Skeletal muscle tissue (tissue), 4 donors: ENCODE data around the gene KPNA2. TPM values are rescaled to one million over a fixed set of nuclear protein-coding genes. Genes with fewer than 3 reads are reported as not detected.
"Not testable (repeated sequence)": the region's sequence is repeated elsewhere in the genome, so short reads cannot be mapped to it uniquely, and the experiment has no call there.

Experiments
- H3K27ac ChIP-seq: one replicate; pipeline ENCODE4 v1.7.0; 2013; ENCODE audit warnings: mild to moderate bottlenecking, low read depth, low read length, inconsistent platforms
- H3K27me3 ChIP-seq, 3 donors: one replicate each; pipeline ENCODE4 v1.7.0; 2013; ENCODE audit warnings: low read length in 3 of 3; ENCODE audit not compliant: control insufficient read depth in 3 of 3, insufficient read depth in 3 of 3
- H3K36me3 ChIP-seq, 3 donors: one replicate each; pipeline ENCODE4 v1.7.0; 2013; ENCODE audit warnings: low read length in 3 of 3; ENCODE audit not compliant: control insufficient read depth in 3 of 3, insufficient read depth in 3 of 3
- H3K4me1 ChIP-seq, 3 donors: one replicate each; pipeline ENCODE4 v1.7.0; 2013; ENCODE audit warnings: low read length in 3 of 3, mild to moderate bottlenecking in 3 of 3; ENCODE audit not compliant: control insufficient read depth in 3 of 3, insufficient read depth in 3 of 3
- H3K4me3 ChIP-seq, 3 donors: one replicate each; pipeline ENCODE4 v1.7.0; 2013; ENCODE audit warnings: low read length in 3 of 3
- H3K9ac ChIP-seq, 3 donors: one replicate each; pipeline ENCODE4 v1.7.0; 2013; ENCODE audit warnings: low read length in 3 of 3, mild to moderate bottlenecking in 3 of 3, moderate library complexity in 2 of 3, low read depth in 1 of 3
- H3K9me3 ChIP-seq, 3 donors: one replicate each; pipeline ENCODE4 v1.7.0; 2013; ENCODE audit warnings: low read length in 3 of 3; ENCODE audit not compliant: control insufficient read depth in 3 of 3
- total RNA-seq: library from RNA; depleted of rRNA; stranded (reverse); fragments of >200 nt; gene quantifications from one replicate; pipeline ENCODE4 v1.2.3, GENCODE V29; 2014
- donor health status: Osteomylitis.

Gene KPNA2
- total RNA-seq = 31.3 TPM

DNA sequence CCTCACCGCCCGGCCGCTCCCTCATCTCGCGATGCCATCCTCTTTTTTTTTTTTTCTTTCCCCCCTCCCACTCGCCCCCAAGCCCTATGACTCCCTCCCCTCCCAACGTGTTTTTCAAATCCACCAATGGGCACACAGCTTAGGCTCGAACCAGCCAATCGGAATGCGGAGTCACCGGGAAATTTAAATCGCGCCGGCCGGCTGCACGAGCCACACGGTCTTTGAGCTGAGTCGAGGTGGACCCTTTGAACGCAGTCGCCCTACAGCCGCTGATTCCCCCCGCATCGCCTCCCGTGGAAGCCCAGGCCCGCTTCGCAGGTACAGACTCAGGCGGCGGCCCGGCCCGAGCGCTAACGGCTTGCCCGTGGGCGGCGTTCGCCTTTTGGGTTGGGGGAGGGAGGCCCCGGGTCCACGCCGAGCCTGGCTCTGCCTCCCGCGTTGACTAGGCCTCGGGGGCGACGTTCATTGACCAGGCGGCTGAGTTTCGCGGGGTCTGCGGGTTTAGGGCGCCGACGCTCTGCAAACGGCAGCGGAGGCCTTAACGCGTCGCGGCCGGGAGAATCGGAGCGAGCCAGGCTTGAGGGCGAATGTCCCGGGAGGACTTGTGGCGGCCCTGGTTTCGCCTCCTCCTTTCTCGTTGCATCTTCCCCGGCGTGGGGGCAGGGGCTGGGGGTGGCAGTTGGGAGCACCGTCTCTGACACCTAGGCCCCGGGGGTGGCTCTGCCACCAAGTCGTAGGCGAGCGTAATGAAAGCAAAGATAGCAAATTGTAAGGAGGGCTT lies at the start of gene KPNA2:
Gene KPNA2, plus strand, starts transcription at position 213 of the 781 bp plus-strand sequence. CDS start 1,398 bp downstream, outside the sequence.
- H3K27ac ChIP-seq = peak within 1 kb of the TSS; percentile 60

DNA sequence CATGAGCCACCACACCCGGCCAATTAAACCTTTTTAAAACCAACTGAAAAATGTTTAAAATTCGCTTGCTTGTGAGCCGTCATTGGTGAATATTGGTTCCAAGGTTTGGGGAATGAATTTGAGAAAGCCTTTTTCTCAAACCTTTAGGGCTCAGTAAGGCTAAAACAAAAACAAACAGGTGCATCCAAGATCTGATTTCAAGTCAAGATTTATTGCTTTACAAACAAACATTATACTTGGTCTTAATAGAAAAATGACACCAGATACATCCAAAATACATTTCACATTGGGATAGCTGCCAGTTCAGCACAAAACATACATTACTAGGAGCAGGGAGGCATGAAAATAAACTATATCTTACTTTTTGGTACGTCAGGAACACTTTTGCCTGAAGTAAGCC lies 44.6 kb upstream of the KPNA2 start:
- Histone ChIP-seq H3K27ac (no peak overlapping the region), H3K9me3 (no peaks in the 10 kb centered on the region), H3K9ac (no peak overlapping the region), H3K4me1 (peaks cover 16 to 21% (median 18%) of the 10 kb centered on the region in 3 donors), H3K27me3 (no peaks in the 10 kb centered on the region), H3K4me3 (no peak overlapping the region), H3K36me3 (no peaks in the 10 kb centered on the region)

More for the DNA sequence above, at the start of gene KPNA2:
- peaks cover 5 to 10% (median 5%) of the 10 kb centered on the region in 3 donors for H3K4me1 ChIP-seq
- peaks cover 8 to 20% (median 8%) of the 10 kb centered on the region in 3 donors for H3K36me3 ChIP-seq
- H3K27me3 ChIP-seq = no peaks in the 10 kb centered on the region
- H3K9me3 ChIP-seq = no peaks in the 10 kb centered on the region
- peak within 1 kb of the TSS; percentile 79 to 86 (median 84) for H3K9ac ChIP-seq
- peak within 1 kb of the TSS; percentile 78 to 96 (median 91) for H3K4me3 ChIP-seq

DNA sequence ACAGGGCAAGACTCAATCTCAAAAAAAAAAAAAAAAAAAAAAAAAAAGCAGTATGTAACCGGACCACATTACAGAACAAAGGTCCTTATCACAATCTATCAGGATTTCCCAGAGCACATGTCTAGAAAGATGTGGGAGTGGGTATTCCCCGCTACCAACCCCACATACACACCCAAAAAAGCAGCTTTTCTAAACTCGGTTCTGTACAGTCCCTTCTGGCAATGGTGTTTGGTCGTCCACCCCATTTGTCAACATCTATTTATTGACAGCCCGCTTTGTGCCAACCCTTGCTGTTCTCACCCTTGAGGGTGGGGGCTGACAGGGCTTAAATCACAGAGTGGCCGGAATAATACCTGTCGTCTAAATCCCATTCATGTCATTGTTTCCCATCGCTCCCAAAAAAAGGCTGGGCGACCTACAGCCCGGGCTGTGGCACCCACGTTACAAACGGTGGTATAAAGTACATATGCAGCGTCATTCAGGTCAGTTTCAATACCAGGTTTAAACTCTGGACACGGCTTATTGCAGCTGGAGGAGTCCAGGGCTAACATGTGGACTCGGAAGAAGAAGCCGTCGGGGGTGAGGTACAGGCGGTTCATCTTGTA lies 42.9 kb upstream of the KPNA2 start:
- Histone ChIP-seq H3K4me3 (peak overlapping the region; percentile 81 to 89 (median 87)), H3K9me3 (no peaks in the 10 kb centered on the region), H3K27me3 (no peaks in the 10 kb centered on the region), H3K27ac (peak overlapping the region; percentile 90), H3K4me1 (peaks cover 16 to 21% (median 18%) of the 10 kb centered on the region in 3 donors), H3K9ac (peak overlapping the region; percentile 77 to 91 (median 87)), H3K36me3 (no peaks in the 10 kb centered on the region)

DNA sequence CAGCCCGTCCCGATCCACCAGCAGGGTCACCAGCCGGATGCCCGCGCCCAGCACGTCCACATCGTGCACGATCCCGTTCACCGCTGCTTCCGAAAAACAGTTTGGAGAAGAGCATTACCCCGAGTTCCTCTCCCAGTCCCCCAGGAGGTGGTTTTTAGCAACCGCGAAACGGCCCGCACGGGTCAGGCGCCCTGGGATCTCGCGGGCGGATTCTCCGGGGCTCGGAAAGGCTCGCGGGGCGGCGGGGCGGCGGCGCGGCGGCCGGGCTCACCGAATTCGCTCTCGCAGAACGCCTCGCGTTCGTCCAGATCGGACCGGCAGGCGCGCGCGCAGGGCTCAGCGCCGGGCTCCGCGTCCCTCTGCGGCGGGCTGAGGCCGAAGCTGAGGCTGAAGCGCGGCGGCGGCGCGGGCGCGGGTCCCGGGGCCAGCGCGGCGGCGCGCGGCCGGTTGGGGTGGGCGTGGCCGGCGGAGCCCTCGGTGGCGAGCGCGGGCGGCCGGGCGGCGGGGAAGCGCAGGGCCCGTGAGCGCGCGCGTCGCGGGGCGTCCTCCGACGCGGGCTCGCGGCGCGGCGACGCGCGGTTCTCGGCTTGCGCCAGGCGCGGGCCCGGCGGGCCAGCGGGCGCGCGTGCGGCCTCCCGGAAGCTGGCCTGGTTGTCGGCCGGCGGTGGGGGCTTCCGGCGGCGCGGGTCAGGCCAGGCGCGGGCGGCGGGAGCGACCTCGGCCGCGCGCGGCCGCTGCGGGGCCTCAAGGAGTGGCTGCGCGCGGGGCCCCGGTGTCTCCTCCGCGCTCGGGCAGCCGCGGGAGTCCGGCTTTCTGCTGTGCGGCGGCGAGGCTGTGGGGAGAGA lies 42.2 kb upstream of the KPNA2 start:
- H3K9ac ChIP-seq = peak overlapping the region; percentile 79 to 91 (median 87)
- H3K27ac ChIP-seq = peak overlapping the region; percentile 90
- H3K27me3 ChIP-seq = no peaks in the 10 kb centered on the region
- H3K4me3 ChIP-seq = peak overlapping the region; percentile 81 to 93 (median 89)
- no peaks in the 10 kb centered on the region for H3K36me3 ChIP-seq
- no peaks in the 10 kb centered on the region for H3K9me3 ChIP-seq
- H3K4me1 ChIP-seq = peaks cover 16 to 21% (median 18%) of the 10 kb centered on the region in 3 donors

DNA sequence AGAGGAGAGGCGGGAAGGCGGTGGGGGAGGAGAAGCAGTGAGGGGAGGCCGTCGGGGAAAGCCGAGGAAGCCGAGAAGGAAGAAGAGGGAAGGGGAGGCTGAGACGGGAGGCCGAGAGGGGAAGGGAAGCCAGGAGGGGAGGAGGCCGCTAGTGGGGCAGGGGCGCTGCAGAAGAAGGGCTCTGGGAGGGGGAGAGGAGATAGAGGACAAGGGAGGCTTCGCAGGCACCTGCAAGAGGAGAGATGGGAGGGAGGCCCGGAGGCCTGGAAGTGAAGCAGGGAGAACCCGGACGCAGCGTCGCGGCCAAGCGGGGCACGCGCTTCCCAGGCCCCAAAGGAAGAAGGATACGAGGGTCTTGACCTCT lies 41.6 kb upstream of the KPNA2 start:
- Histone ChIP-seq H3K4me3 (peak overlapping the region; percentile 76 to 93 (median 85)), H3K4me1 (peaks cover 16 to 21% (median 18%) of the 10 kb centered on the region in 3 donors), H3K36me3 (no peaks in the 10 kb centered on the region), H3K27ac (peak overlapping the region; percentile 90), H3K9me3 (no peaks in the 10 kb centered on the region), H3K27me3 (no peaks in the 10 kb centered on the region), H3K9ac (peak overlapping the region; percentile 79 to 88 (median 80))

- Histone ChIP-seq H3K27ac (peak overlapping the region; percentile 58), H3K4me3 (peak overlapping the region; percentile 73 to 91 (median 74)), H3K27me3 (no peaks in the 10 kb centered on the region), H3K9ac (peak overlapping the region; percentile 70 to 77 (median 75)), H3K4me1 (peaks cover 16 to 21% (median 18%) of the 10 kb centered on the region in 3 donors), H3K9me3 (no peaks in the 10 kb centered on the region), H3K36me3 (no peaks in the 10 kb centered on the region)
Observed at GRCh38 chr17:67994817-67995569, 40.5 kb upstream of the KPNA2 start.

DNA sequence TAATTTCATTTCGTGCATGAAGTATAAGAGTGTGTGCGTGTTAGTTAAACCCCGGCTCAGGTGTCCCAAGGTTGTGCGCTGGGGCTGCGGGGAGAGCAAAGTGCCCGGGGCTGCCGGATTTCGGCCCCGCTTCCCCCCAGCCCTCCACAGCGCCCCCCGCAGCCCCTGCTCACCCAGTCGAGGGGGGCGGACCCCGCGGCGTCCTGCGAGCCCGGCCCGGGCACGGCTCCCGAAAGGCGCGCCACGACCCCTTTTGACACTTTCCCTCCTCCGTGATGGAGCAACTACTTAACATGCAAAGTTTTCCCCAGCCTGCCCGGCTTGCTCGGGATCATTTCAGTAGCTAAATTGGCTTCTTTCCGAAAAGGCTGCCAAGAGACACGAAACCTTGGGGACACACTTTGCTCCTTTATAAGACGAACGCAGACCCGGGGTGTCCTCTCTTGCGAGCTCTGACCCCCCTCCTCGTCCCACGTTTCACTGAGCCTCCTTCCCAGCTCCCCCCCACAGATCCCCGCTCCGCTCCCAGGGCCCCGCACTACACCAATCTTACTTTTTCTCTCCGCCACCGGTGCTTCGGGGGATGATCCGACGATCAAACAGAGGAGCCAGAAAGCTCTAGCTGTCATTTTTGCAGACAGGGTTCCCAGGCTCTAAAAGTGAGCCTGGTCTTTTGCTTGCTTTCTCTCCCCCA lies 39.8 kb upstream of the KPNA2 start:
- Histone ChIP-seq H3K9me3 (no peaks in the 10 kb centered on the region), H3K9ac (peak overlapping the region; percentile 70 to 77 (median 75)), H3K36me3 (no peaks in the 10 kb centered on the region), H3K4me3 (peak overlapping the region; percentile 73 to 91 (median 74)), H3K4me1 (peaks cover 16 to 21% (median 18%) of the 10 kb centered on the region in 3 donors), H3K27me3 (no peaks in the 10 kb centered on the region), H3K27ac (peak overlapping the region; percentile 58)

DNA sequence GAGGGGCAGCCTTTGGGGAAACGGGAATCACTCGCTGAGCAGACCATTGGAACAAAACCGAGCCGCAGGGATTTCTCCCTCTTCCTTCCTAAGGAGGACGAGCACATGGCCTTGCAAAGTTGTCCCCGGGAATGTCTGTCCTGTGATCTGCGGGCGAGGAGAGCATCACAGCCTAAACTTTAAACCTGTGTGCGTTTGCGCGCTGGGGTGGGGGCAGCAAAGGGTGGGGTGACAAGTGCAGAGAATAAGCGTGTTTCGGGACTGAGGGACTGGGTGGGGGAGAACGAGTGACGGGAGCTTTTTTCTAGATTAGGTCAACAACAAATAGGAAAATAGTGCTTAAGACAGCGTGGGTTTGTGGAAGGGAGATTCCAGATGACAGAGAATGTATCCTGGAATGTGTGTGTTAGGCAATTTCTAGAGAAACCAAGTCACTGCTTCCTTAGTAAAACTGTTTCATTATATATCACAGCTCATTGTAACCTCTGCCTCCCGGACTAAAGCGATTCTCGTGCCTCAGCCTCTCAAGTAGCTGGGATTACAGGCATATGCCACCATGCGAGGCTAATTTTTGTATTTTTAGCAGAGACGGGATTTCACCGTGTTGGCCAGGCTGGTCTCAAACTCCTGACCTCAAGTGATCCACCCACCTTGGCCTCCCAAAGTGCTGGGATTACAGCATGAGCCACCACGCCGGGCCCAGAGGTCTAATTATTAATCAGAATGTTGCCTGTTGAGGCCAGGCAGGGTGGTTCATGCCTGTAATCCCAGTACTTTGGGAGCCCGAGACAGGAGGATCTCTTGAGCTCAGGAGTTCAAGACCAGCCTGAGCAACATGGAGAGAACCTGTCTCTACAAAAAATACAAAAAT lies 39.0 kb upstream of the KPNA2 start, which contains the start of gene C17orf58:
Gene C17orf58, minus strand, starts transcription at position 169 of the 871 bp plus-strand sequence. CDS start 271 bp downstream, outside the sequence.
- peaks cover 16 to 21% (median 18%) of the 10 kb centered on the region in 3 donors for H3K4me1 ChIP-seq
- H3K4me3 ChIP-seq = peak within 1 kb of the TSS; percentile 73 to 91 (median 74)
- H3K9me3 ChIP-seq, H3K36me3 ChIP-seq, H3K27me3 ChIP-seq: not testable (repeated sequence)
- peak within 1 kb of the TSS; percentile 58 for H3K27ac ChIP-seq
- H3K9ac ChIP-seq = peak within 1 kb of the TSS; percentile 70 to 77 (median 75)
